ENCODE measurements around the gene DYRK2. TPM values are rescaled to one million over a fixed set of nuclear protein-coding genes. Genes with fewer than 3 reads are reported as not detected.

Gene DYRK2
- total and polyA plus RNA-seq, 10 donors: 5.0 to 42.8 (median 35.5) TPM

GRCh38 chr12:67697443-67697842, 48.9 kb downstream of the DYRK2 start:
- Histone ChIP-seq H3K4me3 (no peak overlapping the region), H3K4me1 (peaks cover 15 to 44% (median 21%) of the 10 kb centered on the region in 6 donors), H3K36me3 (no peaks in the 10 kb centered on the region), H3K9me3 (no peaks in the 10 kb centered on the region), H3K27me3 (replicated peaks in 1 of 7) (no peaks in the 10 kb centered on the region), H3K27ac (no peak overlapping the region)
- intact Hi-C loops (cut with DNase I; ENCODE audit: low total_unique reads): no loop called here
- TF ChIP-seq CTCF (IDR thresholded peaks at IDR 0.05 in 8 of 11, conservative IDR thresholded peaks at IDR 0.05 in 3 of 11) (no peak), POLR2A (IDR thresholded peaks at IDR 0.05) (no peak), POLR2AphosphoS5 (IDR thresholded peaks at IDR 0.05) (no peak)
- DNase-seq: no peak
- 57 to 70% (median 67%) methylated on average over 2 of the region's 2 CpGs for WGBS, 5 donors

GRCh38 chr12:67697967-67698366, 49.4 kb downstream of the DYRK2 start:
- TF ChIP-seq POLR2A (IDR thresholded peaks at IDR 0.05): no peak
- no peak for TF ChIP-seq POLR2AphosphoS5 (IDR thresholded peaks at IDR 0.05)
- TF ChIP-seq CTCF (IDR thresholded peaks at IDR 0.05 in 8 of 11, conservative IDR thresholded peaks at IDR 0.05 in 3 of 11): no peak
- Histone ChIP-seq H3K9me3 (no peaks in the 10 kb centered on the region), H3K36me3 (no peaks in the 10 kb centered on the region), H3K27me3 (replicated peaks in 1 of 7) (no peaks in the 10 kb centered on the region), H3K27ac (peak overlapping the region in 2 of 8 donors; percentile 54 to 82), H3K4me3 (no peak overlapping the region), H3K4me1 (peaks cover 15 to 39% (median 21%) of the 10 kb centered on the region in 6 donors)
- DNase-seq: no peak
- intact Hi-C loops (cut with DNase I; ENCODE audit: low total_unique reads): no loop called here
- WGBS, 5 donors: 45 to 84% (median 76%) methylated on average over 2 of the region's 2 CpGs

GRCh38 chr12:67698672-67699581, 50.4 kb downstream of the DYRK2 start:
- intact Hi-C loops (cut with DNase I; ENCODE audit: low total_unique reads): no loop called here
- H3K27me3 ChIP-seq (replicated peaks in 1 of 7): no peaks in the 10 kb centered on the region
- TF ChIP-seq CTCF (IDR thresholded peaks at IDR 0.05 in 8 of 11, conservative IDR thresholded peaks at IDR 0.05 in 3 of 11) (no peak), POLR2A (IDR thresholded peaks at IDR 0.05) (no peak), POLR2AphosphoS5 (IDR thresholded peaks at IDR 0.05) (no peak)
- no peak for DNase-seq
- peak overlapping the region in 7 of 8 donors; percentile 6 to 63 (median 21) for H3K4me3 ChIP-seq
- H3K9me3 ChIP-seq: no peaks in the 10 kb centered on the region
- H3K27ac ChIP-seq: peak overlapping the region; percentile 40 to 82 (median 64)
- peaks cover 15 to 38% (median 21%) of the 10 kb centered on the region in 6 donors for H3K4me1 ChIP-seq
- no peaks in the 10 kb centered on the region for H3K36me3 ChIP-seq
- WGBS, 5 donors: 11 to 24% (median 17%) methylated on average over 6 of the region's 6 CpGs

GRCh38 chr12:67701121-67701520, 52.6 kb downstream of the DYRK2 start:
- intact Hi-C loops (cut with DNase I; ENCODE audit: low total_unique reads): no loop called here
- 87 to 94% (median 91%) methylated on average over 2 of the region's 2 CpGs for WGBS, 5 donors
- Histone ChIP-seq H3K9me3 (no peaks in the 10 kb centered on the region), H3K4me3 (no peak overlapping the region), H3K4me1 (peaks cover 15 to 42% (median 31%) of the 10 kb centered on the region in 6 donors), H3K27me3 (replicated peaks in 1 of 7) (no peaks in the 10 kb centered on the region), H3K27ac (no peak overlapping the region), H3K36me3 (no peaks in the 10 kb centered on the region)
- no peak for DNase-seq
- TF ChIP-seq POLR2AphosphoS5 (IDR thresholded peaks at IDR 0.05): no peak
- no peak for TF ChIP-seq POLR2A (IDR thresholded peaks at IDR 0.05)
- no peak for TF ChIP-seq CTCF (IDR thresholded peaks at IDR 0.05 in 8 of 11, conservative IDR thresholded peaks at IDR 0.05 in 3 of 11)
